ENCODE measurements around the gene DCK. TPM values are rescaled to one million over a fixed set of nuclear protein-coding genes. Genes with fewer than 3 reads are reported as not detected.
"Not testable (repeated sequence)": the region's sequence is repeated elsewhere in the genome, so short reads cannot be mapped to it uniquely, and the experiment has no call there.

Gene DCK
- total RNA-seq, 1 donor, result 23.7 TPM

GRCh38 chr4:71029504-71029903 is 36.1 kb downstream of the DCK start:
- DNase-seq (ENCODE audit: low read depth), result no peak
- no peak overlapping the region for H3K4me3 ChIP-seq (ENCODE audit: low read depth, low read length)
- no peak for TF ChIP-seq CTCF (IDR thresholded peaks at IDR 0.05; ENCODE audit: insufficient read depth, low read depth, low read length)

GRCh38 chr4:71032106-71032505 is 38.7 kb downstream of the DCK start:
- peak; percentile 5 for DNase-seq (ENCODE audit: low read depth)
- H3K4me3 ChIP-seq (ENCODE audit: low read depth, low read length), result not testable (repeated sequence)

- no peak for TF ChIP-seq CTCF (IDR thresholded peaks at IDR 0.05; ENCODE audit: insufficient read depth, low read depth, low read length)
- no peak for DNase-seq (ENCODE audit: low read depth)
Measured at GRCh38 chr4:71045256-71045655, 51.8 kb downstream of the DCK start.

GRCh38 chr4:71049395-71049794 is 55.9 kb downstream of the DCK start:
- H3K4me3 ChIP-seq (ENCODE audit: low read depth, low read length), result no peak overlapping the region

More at GRCh38 chr4:71045256-71045655, 51.8 kb downstream of the DCK start:
- no peak overlapping the region for H3K4me3 ChIP-seq (ENCODE audit: low read depth, low read length)

GRCh38 chr4:71050809-71051208 is 57.4 kb downstream of the DCK start:
- TF ChIP-seq CTCF (IDR thresholded peaks at IDR 0.05; ENCODE audit: insufficient read depth, low read depth, low read length), result no peak
- DNase-seq (ENCODE audit: low read depth), result no peak
- no peak overlapping the region for H3K4me3 ChIP-seq (ENCODE audit: low read depth, low read length)

More at GRCh38 chr4:71049395-71049794, 55.9 kb downstream of the DCK start:
- TF ChIP-seq CTCF (IDR thresholded peaks at IDR 0.05; ENCODE audit: insufficient read depth, low read depth, low read length), result no peak
- DNase-seq (ENCODE audit: low read depth), result no peak

- no peak for TF ChIP-seq CTCF (IDR thresholded peaks at IDR 0.05; ENCODE audit: insufficient read depth, low read depth, low read length)
- no peak for DNase-seq (ENCODE audit: low read depth)
- no peak overlapping the region for H3K4me3 ChIP-seq (ENCODE audit: low read depth, low read length)
Measured at GRCh38 chr4:71052034-71052433, 58.6 kb downstream of the DCK start.

- no peak for TF ChIP-seq CTCF (IDR thresholded peaks at IDR 0.05; ENCODE audit: insufficient read depth, low read depth, low read length)
- no peak overlapping the region for H3K4me3 ChIP-seq (ENCODE audit: low read depth, low read length)
- no peak for DNase-seq (ENCODE audit: low read depth)
Measured at GRCh38 chr4:71052716-71053115, 59.3 kb downstream of the DCK start.

- DNase-seq (ENCODE audit: low read depth); H3K4me3 ChIP-seq (ENCODE audit: low read depth, low read length): not testable (repeated sequence)
Measured at GRCh38 chr4:71053613-71054012, 60.2 kb downstream of the DCK start.

- H3K4me3 ChIP-seq (ENCODE audit: low read depth, low read length), result peak overlapping the region; percentile 53
- DNase-seq (ENCODE audit: low read depth), result peak; percentile 34
Measured at GRCh38 chr4:71059573-71059972, 66.1 kb downstream of the DCK start.

All from fibroblast of villous mesenchyme (primary cell).